Measurements from ENCODE around the gene TNS1. TPM values are rescaled to one million over a fixed set of nuclear protein-coding genes. Genes with fewer than 3 reads are reported as not detected.

Gene TNS1
- total RNA-seq, 1 donor from 2014 or later = 11.6 TPM

GRCh38 chr2:217834744-217835513, 167.9 kb downstream of the TNS1 start:
- peaks cover 16% of the 10 kb centered on the region for H3K36me3 Mint-ChIP-seq (ENCODE audit: low read depth, unreplicated experiment)
- H3K27me3 Mint-ChIP-seq (ENCODE audit: unreplicated experiment) = peaks cover 14% of the 10 kb centered on the region
- H3K4me1 Mint-ChIP-seq (ENCODE audit: unreplicated experiment) = peaks cover 3% of the 10 kb centered on the region
- H3K9me3 Mint-ChIP-seq (ENCODE audit: unreplicated experiment) = no peaks in the 10 kb centered on the region
- H3K4me3 Mint-ChIP-seq (ENCODE audit: unreplicated experiment) = peak overlapping the region; percentile 10
- TF ChIP-seq, protein P1, sequence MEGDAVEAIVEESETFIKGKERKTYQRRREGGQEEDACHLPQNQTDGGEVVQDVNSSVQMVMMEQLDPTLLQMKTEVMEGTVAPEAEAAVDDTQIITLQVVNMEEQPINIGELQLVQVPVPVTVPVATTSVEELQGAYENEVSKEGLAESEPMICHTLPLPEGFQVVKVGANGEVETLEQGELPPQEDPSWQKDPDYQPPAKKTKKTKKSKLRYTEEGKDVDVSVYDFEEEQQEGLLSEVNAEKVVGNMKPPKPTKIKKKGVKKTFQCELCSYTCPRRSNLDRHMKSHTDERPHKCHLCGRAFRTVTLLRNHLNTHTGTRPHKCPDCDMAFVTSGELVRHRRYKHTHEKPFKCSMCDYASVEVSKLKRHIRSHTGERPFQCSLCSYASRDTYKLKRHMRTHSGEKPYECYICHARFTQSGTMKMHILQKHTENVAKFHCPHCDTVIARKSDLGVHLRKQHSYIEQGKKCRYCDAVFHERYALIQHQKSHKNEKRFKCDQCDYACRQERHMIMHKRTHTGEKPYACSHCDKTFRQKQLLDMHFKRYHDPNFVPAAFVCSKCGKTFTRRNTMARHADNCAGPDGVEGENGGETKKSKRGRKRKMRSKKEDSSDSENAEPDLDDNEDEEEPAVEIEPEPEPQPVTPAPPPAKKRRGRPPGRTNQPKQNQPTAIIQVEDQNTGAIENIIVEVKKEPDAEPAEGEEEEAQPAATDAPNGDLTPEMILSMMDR (IDR thresholded peaks at IDR 0.05; ENCODE audit: unreplicated experiment) = no peak
- DNase-seq (ENCODE audit: low spot score) = no peak
- H3K27ac Mint-ChIP-seq (ENCODE audit: unreplicated experiment) = no peak overlapping the region

DNA sequence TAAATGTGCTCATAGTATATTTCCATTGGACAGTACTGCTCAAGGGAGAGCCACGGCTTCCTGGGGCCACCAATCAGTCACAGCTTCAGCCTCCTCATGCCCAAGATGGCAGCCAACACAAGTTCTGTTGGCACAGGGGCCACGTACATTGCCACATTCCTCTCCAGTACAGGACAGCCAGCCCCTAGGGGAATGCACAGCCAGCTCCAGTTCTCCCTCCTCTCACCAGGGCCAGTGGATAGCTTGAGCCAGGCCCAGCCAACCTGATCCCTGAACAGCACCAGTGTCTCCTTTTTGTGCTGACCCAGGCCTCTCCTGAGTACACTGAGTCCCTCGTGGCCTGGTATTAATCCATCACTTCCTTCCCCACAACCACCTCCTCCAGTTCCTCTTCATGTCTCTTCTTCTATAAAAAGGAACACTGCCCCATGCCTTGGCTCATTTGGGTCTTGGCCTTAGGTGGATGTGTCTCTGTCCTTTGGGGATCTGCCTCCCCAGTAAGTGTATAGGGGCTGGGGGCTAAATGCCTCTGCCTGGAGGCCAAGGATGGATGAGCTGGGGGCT, 168.7 kb downstream of the TNS1 start:
- TF ChIP-seq, protein P1 (IDR thresholded peaks at IDR 0.05; ENCODE audit: unreplicated experiment) = no peak
- no peak overlapping the region for H3K27ac Mint-ChIP-seq (ENCODE audit: unreplicated experiment)
- H3K27me3 Mint-ChIP-seq (ENCODE audit: unreplicated experiment) = peaks cover 17% of the 10 kb centered on the region
- no peak for DNase-seq (ENCODE audit: low spot score)
- no peaks in the 10 kb centered on the region for H3K9me3 Mint-ChIP-seq (ENCODE audit: unreplicated experiment)
- peaks cover 8% of the 10 kb centered on the region for H3K4me1 Mint-ChIP-seq (ENCODE audit: unreplicated experiment)
- H3K4me3 Mint-ChIP-seq (ENCODE audit: unreplicated experiment) = peak overlapping the region; percentile 10
- peaks cover 16% of the 10 kb centered on the region for H3K36me3 Mint-ChIP-seq (ENCODE audit: low read depth, unreplicated experiment)

GRCh38 chr2:217833439-217833838, 169.4 kb downstream of the TNS1 start:
- H3K27ac Mint-ChIP-seq (ENCODE audit: unreplicated experiment) = no peak overlapping the region
- TF ChIP-seq, protein P1 (IDR thresholded peaks at IDR 0.05; ENCODE audit: unreplicated experiment) = no peak
- H3K36me3 Mint-ChIP-seq (ENCODE audit: low read depth, unreplicated experiment) = peaks cover 16% of the 10 kb centered on the region
- H3K27me3 Mint-ChIP-seq (ENCODE audit: unreplicated experiment) = peaks cover 17% of the 10 kb centered on the region
- no peak overlapping the region for H3K4me3 Mint-ChIP-seq (ENCODE audit: unreplicated experiment)
- no peaks in the 10 kb centered on the region for H3K9me3 Mint-ChIP-seq (ENCODE audit: unreplicated experiment)
- peaks cover 8% of the 10 kb centered on the region for H3K4me1 Mint-ChIP-seq (ENCODE audit: unreplicated experiment)
- DNase-seq (ENCODE audit: low spot score) = no peak

DNA sequence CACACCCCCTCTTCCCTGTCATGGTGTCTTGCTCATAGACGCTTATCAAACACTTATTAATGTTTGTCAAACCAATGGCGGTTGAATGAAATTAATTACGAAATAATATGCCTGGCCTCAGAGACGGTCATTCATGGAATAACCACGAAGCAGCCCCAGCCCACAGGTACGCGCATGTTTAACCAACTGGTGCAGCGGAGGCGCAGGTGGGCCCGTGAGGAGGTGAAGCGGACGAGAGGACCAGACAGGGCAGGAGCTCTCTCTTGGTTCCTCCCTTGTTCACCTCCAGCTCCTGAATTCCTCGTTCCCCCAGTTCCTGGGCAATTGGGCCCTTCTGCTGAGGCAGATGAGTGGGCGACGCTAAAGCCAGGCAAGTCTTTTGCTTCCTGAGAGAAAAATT, 169.8 kb downstream of the TNS1 start:
- Mint-ChIP-seq H3K9me3 (ENCODE audit: unreplicated experiment) (no peaks in the 10 kb centered on the region), H3K4me3 (ENCODE audit: unreplicated experiment) (no peak overlapping the region), H3K27ac (ENCODE audit: unreplicated experiment) (no peak overlapping the region), H3K4me1 (ENCODE audit: unreplicated experiment) (peaks cover 8% of the 10 kb centered on the region), H3K27me3 (ENCODE audit: unreplicated experiment) (peaks cover 17% of the 10 kb centered on the region), H3K36me3 (ENCODE audit: low read depth, unreplicated experiment) (peaks cover 16% of the 10 kb centered on the region)
- TF ChIP-seq, protein P1 (IDR thresholded peaks at IDR 0.05; ENCODE audit: unreplicated experiment) = no peak
- no peak for DNase-seq (ENCODE audit: low spot score)

GRCh38 chr2:217832115-217832514, 170.7 kb downstream of the TNS1 start:
- H3K36me3 Mint-ChIP-seq (ENCODE audit: low read depth, unreplicated experiment) = peaks cover 16% of the 10 kb centered on the region
- no peak overlapping the region for H3K27ac Mint-ChIP-seq (ENCODE audit: unreplicated experiment)

More at GRCh38 chr2:217832115-217832514, 170.7 kb downstream of the TNS1 start:
- Mint-ChIP-seq H3K9me3 (ENCODE audit: unreplicated experiment) (no peaks in the 10 kb centered on the region), H3K4me1 (ENCODE audit: unreplicated experiment) (peaks cover 8% of the 10 kb centered on the region), H3K27me3 (ENCODE audit: unreplicated experiment) (peaks cover 17% of the 10 kb centered on the region), H3K4me3 (ENCODE audit: unreplicated experiment) (no peak overlapping the region)
- no peak for DNase-seq (ENCODE audit: low spot score)
- TF ChIP-seq, protein P1 (IDR thresholded peaks at IDR 0.05; ENCODE audit: unreplicated experiment) = no peak

All from endothelial cell (in vitro differentiated cells).